ENCODE measurements around the gene NEK7.

GRCh38 chr1:198179556-198179981, 22.8 kb downstream of the NEK7 start:
- TF ChIP-seq CTCF (IDR thresholded peaks at IDR 0.05 in 4 of 5, conservative IDR thresholded peaks at IDR 0.05 in 1 of 5) (no peak), POLR2A (IDR thresholded peaks at IDR 0.05) (no peak)
